HFF-Myc (cell line): Measurements from ENCODE around the gene PRF1.

Source experiments
- DNase-seq: peaks from one replicate; pipeline ENCODE4 v3.0.0-alpha.2; 2011; ENCODE audit warnings: low read depth; ENCODE audit errors: extremely low read depth
- H3K4me3 ChIP-seq: replicated peaks from 2 replicates; pipeline ENCODE4 v1.5.1; 2011; ENCODE audit warnings: low read depth, mild to moderate bottlenecking, control low read depth, low read length
- TF ChIP-seq, protein P1 (sequence below): IDR thresholded peaks from 2 replicates; pipeline ENCODE4 v1.5.1; 2012; ENCODE audit warnings: mild to moderate bottlenecking, low read depth, low read length, control low read depth; ENCODE audit errors: missing control alignments

PRF1 gene

DNA sequence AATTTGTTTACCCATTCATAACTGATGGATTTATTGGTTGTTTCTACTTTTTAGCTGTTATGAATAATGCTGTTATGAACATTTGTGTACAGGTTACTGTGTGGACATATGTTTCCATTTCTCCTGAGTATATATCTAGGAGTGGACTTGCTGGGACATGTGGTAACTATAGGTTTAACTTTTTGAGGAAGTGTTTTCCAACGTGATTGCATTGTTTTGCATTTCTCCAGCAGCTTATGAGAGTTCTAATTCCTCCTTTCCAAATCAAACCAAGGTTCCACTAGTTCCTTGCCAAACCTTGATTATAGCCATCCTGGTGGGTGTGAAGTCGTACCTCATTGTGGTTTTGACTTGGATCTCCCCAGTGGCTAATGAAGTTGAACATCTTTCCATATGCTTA, 2.6 kb upstream of the PRF1 start:
- DNase-seq, result no peak
- TF ChIP-seq, protein P1, sequence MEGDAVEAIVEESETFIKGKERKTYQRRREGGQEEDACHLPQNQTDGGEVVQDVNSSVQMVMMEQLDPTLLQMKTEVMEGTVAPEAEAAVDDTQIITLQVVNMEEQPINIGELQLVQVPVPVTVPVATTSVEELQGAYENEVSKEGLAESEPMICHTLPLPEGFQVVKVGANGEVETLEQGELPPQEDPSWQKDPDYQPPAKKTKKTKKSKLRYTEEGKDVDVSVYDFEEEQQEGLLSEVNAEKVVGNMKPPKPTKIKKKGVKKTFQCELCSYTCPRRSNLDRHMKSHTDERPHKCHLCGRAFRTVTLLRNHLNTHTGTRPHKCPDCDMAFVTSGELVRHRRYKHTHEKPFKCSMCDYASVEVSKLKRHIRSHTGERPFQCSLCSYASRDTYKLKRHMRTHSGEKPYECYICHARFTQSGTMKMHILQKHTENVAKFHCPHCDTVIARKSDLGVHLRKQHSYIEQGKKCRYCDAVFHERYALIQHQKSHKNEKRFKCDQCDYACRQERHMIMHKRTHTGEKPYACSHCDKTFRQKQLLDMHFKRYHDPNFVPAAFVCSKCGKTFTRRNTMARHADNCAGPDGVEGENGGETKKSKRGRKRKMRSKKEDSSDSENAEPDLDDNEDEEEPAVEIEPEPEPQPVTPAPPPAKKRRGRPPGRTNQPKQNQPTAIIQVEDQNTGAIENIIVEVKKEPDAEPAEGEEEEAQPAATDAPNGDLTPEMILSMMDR, result no peak
- no peak overlapping the region for H3K4me3 ChIP-seq

DNA sequence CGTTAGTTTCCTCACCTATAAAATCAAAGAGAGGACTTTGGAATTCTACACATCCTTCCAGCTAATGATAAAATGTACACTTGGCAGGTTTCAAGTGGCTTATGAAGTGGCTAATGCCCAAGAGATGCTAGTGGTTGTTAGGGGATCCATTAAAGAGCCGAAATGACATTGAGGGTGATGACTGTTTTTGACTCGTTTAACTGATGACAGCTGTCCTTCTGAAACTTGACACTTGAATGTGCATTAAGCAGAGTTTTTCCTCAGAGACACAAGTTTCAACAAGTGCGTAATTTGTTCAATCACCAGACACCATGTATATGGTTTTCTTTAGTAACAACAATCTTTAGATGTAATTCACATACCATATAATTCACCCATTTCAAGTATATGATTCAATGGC, 1.6 kb upstream of the PRF1 start:
- H3K4me3 ChIP-seq, result no peak overlapping the region
- TF ChIP-seq, protein P1, result no peak
- no peak for DNase-seq

DNA sequence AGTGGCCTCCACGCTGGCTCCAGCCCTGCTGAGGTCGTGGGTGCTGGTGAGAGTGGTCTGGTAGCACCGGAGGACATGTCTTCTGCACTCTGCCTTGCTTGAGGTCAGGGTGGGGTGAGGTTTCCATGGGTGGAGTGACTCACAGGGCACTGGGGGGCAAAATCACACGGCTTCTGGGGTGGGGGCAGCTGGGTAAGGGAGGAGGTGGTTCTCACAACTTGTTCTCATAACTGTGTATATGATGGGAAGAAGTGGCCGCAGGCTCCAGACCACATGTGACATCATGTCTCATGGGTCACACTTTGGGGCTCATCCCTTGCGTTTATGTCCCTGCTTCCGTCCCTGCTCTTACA, 884 bp upstream of the PRF1 start:
- H3K4me3 ChIP-seq, result no peak overlapping the region
- TF ChIP-seq, protein P1, result no peak
- no peak for DNase-seq

DNA sequence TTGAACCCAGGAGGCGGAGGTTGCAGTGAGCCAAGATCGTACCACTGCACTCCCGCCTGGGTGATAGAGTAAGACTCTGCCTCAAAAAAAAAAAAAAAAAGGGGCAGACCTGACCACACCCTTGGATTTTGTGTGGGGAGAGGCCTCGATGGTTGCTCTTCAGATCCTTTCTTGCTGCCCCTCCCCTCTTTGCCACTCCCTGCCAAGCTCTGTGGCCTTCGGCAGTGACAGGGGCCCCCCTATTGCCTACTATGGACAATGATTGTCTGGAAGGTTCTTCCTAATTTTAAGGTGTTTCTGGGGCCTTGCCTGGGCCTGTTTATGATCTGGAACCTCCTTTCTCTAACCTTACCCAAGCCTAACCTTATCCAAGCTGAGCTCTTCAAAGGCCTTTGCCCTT, 795 bp downstream of the PRF1 start:
- no peak overlapping the region for H3K4me3 ChIP-seq
- TF ChIP-seq, protein P1, result no peak
- no peak for DNase-seq

DNA sequence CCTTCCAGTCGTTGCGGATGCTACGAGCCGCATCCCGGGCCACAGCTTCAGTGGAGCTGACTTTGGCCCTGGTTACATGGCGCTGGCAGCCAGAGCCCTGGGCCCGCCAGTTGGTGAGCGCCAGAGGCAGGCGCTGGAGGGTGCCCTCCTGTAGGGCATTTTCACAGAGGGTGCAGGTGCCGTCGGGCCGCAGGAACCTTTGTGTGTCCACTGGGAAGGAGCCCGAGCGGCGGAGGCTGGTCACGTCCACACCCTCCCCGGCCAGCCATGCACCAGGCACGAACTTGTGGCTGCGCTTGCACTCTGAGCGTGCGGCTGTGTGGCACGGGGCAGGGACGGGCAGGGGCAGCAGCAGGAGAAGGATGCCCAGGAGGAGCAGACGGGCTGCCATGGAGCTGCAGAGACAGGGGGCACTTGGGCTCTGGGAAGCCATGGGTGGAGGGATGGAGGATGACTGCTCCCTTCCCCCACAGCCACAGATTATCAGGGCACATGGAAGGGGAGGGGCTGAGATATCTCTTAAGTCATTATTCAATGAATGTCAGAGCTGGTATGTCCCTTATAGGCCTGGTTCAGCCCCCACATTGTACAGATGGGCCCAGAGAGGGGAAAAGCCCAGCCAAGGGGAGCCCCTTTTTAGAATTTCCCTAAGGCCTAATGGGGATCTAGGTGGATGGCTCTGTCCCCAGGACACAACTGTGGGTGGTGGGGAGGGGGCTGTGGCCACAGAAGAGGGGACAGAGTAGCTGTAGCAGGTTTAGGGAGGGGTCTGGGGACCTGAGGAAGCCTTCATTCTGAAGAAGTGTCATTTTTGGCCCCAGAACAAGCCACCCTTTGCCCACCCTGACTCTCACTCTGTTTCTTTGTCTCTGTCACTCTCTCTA, 1.8 kb downstream of the PRF1 start:
- TF ChIP-seq, protein P1, result no peak
- H3K4me3 ChIP-seq, result no peak overlapping the region
- DNase-seq, result no peak

DNA sequence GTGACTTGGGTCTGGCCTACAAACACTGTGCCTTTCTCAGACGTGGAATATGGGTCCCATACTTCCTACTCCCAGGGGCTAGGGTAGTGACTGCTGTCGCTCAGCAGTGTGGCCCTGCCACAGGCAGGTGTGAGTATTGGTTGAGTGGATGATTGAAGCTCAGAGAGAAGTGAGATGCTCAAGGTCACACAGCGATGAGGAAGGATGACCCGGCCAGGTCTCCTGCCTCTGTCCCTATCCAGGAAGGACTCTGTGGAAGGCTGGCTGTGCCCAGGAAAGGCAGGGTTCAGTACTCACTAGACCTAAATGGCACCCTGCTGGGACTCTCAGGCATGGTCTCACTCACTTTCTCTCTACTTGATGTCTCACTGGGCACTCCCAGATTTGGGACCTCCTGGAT, 2.8 kb downstream of the PRF1 start:
- TF ChIP-seq, protein P1, result no peak
- no peak for DNase-seq
- H3K4me3 ChIP-seq, result no peak overlapping the region

DNA sequence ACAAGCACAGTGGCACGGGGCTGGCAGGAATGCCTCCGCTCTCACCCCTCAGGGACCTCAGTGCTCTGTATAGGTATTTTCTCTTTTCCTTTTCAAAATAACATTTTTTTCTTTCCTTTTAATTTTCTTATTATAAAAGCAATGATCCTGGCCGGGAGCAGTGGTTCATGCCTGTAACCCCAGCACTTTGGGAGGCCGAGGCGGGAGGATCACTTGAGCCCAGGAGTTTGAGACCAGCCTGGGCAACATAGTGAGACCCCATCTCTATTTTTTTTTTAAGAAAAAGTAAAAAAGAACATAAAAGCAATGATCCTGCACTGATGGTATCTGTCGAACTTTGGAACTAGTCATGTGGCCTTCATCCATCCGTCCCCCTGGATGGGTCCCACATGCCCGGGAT, 3.2 kb downstream of the PRF1 start:
- no peak for DNase-seq
- TF ChIP-seq, protein P1, result no peak
- no peak overlapping the region for H3K4me3 ChIP-seq
